GM21786 (cell line): ENCODE measurements around the gene TBC1D14.
"Not testable (repeated sequence)": the region's sequence is repeated elsewhere in the genome, so short reads cannot be mapped to it uniquely, and the experiment has no call there.

ENCODE experiments used
- ATAC-seq: cut with Tn5 transposase; IDR thresholded peaks from one replicate; pipeline ENCODE4 v1.9.1; 2021; ENCODE audit not compliant: unreplicated experiment

Gene TBC1D14

DNA sequence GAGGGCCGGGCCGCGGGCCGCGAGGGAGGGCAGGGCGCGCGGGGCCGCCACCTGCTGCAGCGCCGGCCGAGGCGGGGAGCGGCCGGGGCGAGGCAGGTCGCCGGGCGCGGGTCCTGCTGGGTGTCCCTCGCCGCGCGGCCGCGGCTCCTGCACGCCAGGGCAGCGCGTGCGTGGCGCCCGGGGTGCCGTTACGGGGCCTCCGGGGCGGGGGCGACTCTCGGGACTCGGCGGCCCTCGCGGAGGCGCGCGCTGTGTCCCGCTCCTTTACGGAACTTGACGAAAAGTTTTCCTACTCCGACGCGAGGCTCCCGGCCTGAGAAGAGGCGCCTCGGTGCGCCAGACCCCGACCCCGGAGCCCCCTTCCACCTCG is 329 bp downstream of the TBC1D14 start:
- ATAC-seq = peak; percentile 22

DNA sequence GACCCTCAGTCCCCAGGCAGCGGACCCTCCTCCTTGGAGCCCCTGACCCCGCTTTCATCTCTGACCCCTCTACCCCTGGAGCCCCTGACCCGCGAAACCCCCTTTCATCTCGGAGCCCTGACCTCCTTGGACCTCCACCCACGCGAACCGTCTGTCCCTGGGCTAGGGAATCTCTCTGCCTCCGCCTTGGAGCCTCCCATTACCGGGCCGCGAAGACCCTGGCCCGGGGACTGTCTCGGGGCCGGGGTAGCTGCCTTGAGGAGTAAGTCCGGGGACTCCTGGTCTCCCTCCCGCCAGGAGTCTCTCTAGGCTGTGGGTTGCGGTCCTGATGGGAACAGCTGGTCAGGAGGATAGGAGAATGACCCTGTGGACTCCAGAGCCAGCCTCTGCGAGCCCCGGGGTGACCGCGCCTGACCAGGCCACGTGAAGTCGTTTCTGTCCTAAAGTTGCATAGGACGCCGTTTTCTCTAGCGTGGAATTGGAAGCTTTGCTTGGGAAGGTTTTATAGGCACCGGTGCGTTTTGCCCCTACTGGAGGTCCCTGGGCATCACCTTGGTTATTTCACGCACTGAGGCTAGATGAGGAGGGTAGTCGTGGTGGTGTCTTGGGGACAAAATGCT is 824 bp downstream of the TBC1D14 start:
- no peak for ATAC-seq

DNA sequence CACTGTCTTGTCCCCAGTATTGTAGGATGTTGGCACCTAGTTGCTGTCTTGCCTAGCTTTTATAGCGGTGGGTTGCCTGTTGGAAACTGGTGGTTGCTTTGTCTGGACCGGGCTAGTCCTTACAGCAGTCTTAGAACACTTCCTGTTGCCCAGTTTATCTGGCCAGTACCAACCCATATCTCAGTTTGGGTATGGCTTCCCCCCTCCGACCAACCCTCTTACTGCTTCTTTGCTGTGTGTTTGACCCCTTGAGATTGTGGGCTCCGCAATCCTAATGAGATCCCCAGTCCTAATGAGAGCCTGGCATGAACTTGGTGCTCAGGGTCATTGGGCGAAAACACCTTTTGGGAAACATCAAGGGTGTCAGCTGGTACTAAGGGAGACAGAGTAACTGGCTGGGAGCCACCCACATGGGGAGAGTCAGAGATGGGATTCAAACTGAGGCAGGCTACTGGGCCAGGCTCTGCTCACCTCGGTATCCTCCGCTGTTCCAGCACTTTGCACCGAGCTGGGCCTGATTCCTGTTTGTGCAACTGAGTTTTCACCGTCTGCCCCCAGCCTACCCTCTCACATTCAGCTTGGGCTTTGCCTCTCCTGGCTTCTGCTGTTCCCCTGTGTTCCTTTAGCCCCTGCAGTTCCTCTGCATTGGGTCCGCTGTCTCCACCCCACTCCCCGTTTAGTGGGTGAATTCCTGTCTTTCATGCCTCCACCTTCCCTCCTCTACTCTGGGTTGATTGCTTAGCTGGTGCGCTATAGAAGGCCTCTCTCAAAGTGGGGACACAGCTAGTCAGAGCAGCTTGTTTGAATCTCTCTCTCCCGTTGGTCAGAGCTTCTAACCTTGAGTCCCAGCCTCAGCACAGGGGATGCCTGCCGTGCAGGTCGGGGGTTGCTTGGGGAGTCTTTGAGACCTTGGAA is 1.6 kb downstream of the TBC1D14 start:
- ATAC-seq = no peak

- not testable (repeated sequence) for ATAC-seq
Measured at GRCh38 chr4:6911917-6912316, 2.3 kb downstream of the TBC1D14 start.

- ATAC-seq = no peak
Measured at GRCh38 chr4:6912441-6912840, 2.8 kb downstream of the TBC1D14 start.

- no peak for ATAC-seq
Measured at GRCh38 chr4:6913350-6913905, 3.8 kb downstream of the TBC1D14 start.

GRCh38 chr4:6914448-6914847 is 4.8 kb downstream of the TBC1D14 start:
- no peak for ATAC-seq

DNA sequence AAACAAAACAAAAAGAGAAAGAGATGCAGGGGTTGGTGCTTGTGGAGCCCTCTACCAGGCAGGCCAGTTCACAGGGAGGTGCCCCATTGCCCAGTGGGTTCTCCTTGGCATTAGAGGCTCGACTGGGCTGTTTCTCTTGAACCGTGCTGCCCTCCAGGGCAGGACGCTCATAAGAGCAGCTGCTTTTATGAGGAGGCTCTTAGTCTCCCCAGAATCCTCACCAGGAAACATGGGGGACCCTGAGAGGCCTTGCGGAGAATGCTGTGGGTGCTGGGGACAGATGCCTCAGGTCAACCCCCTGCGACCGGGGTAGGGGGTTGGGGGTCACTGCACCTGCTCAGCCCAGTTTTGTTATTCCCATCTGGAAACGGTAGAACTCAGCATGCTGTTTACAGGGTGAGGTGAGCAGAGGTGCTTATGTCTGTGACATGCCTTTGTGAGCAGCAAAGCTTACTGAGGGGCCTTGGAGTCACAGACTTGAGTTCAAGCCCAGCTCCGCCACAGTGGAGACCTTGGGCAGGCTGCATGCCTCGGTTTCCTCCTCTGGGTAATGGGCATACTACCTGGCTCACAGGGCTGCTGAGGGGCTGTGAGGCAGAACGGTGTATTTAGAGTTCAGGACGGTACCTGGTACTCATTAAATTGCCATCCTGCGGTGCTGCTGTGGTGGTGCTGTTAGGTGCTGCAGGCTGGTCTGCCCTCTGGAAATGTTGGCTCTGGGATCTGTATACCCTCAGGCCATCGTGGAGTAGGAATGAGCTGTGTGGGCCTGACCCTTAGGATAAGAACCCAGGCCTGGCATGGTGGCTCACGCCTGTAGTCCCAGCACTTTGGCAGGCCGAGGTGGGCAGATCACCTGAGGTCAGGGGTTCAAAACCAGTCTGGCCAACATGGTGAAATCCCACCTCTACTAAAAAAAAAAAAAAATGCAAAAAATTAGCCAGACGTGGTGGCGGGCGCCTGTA is 5.7 kb downstream of the TBC1D14 start:
- no peak for ATAC-seq

DNA sequence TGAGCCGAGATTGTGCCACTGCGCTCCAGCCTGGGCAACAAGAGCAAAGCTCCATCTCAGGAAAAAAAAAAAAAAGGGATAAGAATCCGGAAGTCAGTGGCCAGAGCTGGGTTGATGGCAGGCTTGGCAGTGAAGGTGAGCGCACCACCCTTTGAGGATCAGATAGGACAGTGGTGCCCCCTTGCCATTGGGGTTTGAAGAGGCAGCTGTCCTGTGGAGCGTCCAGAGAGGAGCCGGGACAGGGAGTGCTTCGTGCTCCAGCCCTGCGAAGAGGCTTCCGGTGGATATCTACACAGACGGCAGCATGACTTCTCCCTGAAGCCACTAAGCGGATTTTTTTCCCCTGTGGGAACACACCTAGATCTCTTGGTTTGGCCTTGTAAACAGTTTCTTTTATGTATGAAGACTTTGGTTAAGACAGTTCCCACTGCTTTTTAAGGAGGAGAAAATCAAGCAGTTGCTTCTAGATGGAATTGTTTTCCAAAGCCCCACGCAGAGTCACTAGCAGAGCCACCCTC is 6.5 kb downstream of the TBC1D14 start:
- ATAC-seq = no peak

DNA sequence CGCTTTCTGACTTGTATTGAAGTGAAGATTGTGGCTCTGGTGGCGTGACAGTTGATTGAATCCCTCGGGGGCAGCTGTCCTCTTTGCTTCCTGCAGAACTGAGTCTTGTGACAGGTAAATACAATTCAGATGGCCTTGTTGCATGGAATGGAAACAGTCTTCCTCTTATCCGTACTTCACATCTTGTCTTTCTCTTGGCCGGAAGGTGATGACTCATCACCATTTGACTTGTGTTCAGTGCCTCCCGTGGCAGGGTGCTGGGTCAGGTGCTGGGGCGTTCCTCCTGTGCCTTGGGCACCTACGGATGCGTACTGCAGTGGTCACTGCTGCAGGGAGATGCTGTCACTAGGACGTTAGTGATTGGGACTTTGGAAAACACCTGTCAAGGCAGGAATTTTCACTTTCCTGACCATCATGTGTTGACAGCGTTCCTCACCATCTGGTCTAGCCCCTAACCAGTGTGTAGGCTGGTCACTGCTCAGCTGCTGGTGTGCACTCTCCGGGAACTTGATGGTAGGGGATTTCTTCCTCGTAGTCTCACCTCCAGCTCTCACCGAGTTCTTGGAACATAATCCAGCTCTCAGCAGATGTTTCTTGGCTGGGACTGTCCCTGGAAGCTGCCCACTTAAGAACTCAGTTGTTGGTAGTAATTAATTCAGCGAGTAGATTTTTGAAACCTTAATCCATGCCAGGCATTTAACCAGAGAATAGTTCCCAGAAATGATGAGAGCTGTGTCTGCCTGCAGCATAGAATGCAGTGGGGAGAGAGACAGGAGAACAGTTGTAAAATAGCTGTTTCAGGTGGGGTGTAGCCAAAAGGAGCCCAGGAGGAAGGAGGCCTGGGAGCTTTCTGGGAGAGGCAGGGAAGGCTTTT is 7.2 kb downstream of the TBC1D14 start:
- ATAC-seq = no peak

GRCh38 chr4:6917461-6918271 is 8.0 kb downstream of the TBC1D14 start:
- peak; percentile 67 for ATAC-seq

DNA sequence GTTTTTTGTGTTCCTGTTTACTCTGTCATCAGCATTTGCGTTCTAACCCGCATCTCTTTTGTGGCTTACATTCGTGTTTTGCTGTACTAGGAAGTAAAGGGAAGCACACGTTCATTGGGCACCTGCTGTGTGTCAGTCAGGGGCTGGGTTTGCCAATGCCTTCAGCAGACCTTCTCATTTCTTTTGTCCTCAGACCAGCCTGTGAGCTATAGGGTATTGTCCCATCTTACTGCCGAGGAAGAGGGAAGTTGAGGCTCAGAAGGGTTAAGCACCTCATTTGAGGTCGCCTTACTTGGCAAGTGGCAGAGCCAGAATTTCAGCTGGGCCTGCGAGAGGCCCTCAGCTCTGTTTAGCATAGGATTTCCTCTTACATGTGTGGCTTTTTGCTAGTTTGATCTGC is 8.7 kb downstream of the TBC1D14 start:
- no peak for ATAC-seq

DNA sequence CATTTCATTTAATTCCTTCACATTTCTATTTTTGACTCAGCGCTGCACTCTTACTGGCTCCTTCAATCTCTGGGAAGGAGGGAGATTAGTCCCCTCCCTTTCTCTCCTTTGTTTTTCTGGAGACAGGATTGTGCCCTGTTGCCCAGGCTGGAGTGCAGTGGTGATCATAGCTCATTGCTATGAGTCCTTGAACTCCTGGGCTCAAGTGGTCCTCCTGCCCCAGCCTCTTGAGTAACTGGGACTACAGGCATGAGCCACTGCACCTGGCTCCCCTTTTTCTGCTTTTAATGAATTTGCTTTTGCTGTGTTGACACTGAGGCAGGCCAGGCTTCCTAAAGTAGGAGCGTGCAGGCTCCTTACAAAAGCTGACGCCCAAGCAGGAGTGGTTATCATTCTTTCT is 10.5 kb downstream of the TBC1D14 start:
- ATAC-seq = no peak

GRCh38 chr4:6923507-6923906 is 13.9 kb downstream of the TBC1D14 start:
- no peak for ATAC-seq

GRCh38 chr4:6924361-6924779 is 14.7 kb downstream of the TBC1D14 start:
- no peak for ATAC-seq

DNA sequence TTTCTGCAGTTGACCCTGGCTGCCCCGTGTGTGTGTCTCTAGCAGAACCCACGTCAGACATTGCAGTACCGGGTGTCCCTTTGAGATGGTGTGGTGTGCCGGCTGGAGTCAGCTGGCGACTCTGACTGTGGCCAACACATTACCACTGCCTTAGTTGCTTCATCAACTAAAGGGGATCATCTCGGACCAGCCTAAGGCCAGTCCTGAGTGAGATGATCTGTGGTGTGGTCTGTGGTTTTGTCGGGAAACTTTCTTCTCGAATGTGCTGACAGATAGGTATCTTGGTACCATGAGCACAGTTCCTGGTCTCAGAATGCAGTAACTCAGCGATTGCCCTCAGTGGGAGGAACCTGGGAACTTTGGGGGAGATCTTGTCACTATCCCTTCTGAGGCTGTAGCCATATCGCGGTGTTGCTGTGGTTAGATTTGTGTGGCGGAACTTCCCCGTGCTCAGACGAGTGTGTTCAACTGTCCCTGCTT is 15.8 kb downstream of the TBC1D14 start:
- no peak for ATAC-seq

DNA sequence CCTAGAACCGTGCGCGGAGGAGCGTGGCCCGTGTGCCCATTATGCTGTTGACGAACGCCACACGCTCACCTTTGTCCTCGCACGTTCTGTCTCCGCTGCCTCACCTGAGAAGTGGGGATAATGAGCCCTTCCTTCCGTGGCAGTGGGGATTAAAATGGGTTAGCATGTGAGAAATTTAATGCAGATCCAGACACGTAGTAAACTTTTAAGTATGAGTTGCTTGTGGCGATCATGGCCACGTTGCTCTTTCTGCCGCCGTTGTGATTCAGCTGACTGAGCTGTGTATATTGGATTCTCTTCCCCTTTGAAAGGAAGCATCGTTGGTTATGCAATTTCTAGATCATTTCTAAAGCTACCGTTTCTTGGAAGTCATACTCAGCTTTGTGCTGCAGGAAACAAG is 16.5 kb downstream of the TBC1D14 start:
- ATAC-seq = no peak

DNA sequence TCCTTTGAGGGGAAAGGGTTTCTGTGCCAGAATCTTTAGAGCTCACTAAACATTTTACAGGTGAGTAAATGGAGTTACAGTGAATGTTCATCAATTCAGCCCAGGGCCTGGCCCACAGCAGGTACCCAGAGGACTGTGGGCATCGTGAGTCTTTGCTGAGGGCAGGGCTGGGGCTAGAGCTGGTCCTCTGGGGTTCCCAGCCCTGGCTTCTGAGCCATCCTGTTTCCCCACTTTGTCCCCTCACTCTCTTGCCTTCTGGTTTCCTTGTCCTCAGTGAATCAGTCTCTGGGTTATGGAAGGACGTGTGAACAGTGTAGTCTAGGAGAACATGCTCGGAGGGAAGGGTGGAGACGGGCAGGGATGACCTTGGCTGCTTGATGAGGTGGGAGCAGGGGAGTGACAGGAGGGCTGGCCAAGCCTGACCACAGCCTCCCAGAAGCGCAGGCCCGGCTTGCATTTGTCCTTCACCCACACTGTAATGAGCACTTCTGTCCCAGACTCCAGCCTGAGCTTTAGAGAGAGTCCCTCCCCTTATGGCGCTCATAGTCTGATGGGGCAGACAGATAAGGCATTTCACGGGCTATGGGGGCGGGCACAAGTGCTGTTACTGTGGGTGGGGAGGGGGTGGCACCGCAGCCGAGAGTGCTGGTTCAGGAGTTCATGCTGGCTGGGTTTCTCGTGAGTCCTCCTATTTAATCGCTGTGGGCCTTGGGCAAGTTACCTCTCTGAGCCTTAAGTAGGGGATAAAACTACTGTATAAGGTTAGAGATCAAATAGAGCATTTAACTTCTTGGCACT is 17.3 kb downstream of the TBC1D14 start:
- ATAC-seq = no peak
